ENCODE measurements around the gene CDK19. TPM values are rescaled to one million over a fixed set of nuclear protein-coding genes. Genes with fewer than 3 reads are reported as not detected.

The CDK19 gene
- total and polyA plus RNA-seq, 10 of the 15 experiments (the other 5 are each of a cell fraction or from before 2014, with no cell fraction given), result 4.6 to 21.4 (median 12.4) TPM

- Histone ChIP-seq H3K27me3 (replicated peaks in 1 of 2; ENCODE audit: control insufficient read depth in 2 of 2, insufficient read depth in 2 of 2, low read length in 1 of 2) (no peaks in the 10 kb centered on the region; a peak in 1 of 4 replicates), H3K36me3 (ENCODE audit: control insufficient read depth in 2 of 2, insufficient read depth in 2 of 2, low read length in 1 of 2) (no peaks in the 10 kb centered on the region), H3K27ac (ENCODE audit: control insufficient read depth, insufficient read depth) (no peak overlapping the region), H3K79me2 (ENCODE audit: control insufficient read depth, insufficient read depth, low read length) (no peaks in the 10 kb centered on the region), H3K4me3 (no peak overlapping the region), H4K20me1 (ENCODE audit: control insufficient read depth, insufficient read depth) (no peaks in the 10 kb centered on the region), H3K9ac (ENCODE audit: control insufficient read depth, insufficient read depth, low read length) (no peak overlapping the region), H2AFZ (ENCODE audit: control insufficient read depth, low read depth, low read length) (no peak overlapping the region), H3K4me2 (ENCODE audit: control insufficient read depth, insufficient read depth) (no peak overlapping the region), H3K9me3 (replicated peaks; ENCODE audit: control insufficient read depth, insufficient read depth, low read length) (no peaks in the 10 kb centered on the region), H3K4me1 (ENCODE audit: control insufficient read depth, insufficient read depth, low read length) (no peaks in the 10 kb centered on the region)
- ChIA-PET RAD21 (ENCODE audit: unreplicated experiment) (no interaction called here), POLR2A (no interaction called here), CTCF (no interaction called here), SMC1A (ENCODE audit: uncharacterized antibody, unreplicated experiment) (no interaction called here)
- intact Hi-C loops (cut with micrococcal nuclease; ENCODE audit: unreplicated experiment), result no loop called here
- ATAC-seq (no peak), FAIRE-seq (no peak), DNase-seq (ENCODE audit: low read depth, low spot score) (no peak)
- in situ Hi-C loops (cut with MboI), result no loop called here
- no TSS peak for BruUV-seq (replicated peaks)
- TF ChIP-seq PAX5 (IDR thresholded peaks at IDR 0.05; ENCODE audit: borderline replicate concordance, low read depth, low read length) (no peak), PRDM15 (CRISPR knock-in tag; IDR thresholded peaks at IDR 0.05) (no peak)
- TF ChIP-seq, protein P1, sequence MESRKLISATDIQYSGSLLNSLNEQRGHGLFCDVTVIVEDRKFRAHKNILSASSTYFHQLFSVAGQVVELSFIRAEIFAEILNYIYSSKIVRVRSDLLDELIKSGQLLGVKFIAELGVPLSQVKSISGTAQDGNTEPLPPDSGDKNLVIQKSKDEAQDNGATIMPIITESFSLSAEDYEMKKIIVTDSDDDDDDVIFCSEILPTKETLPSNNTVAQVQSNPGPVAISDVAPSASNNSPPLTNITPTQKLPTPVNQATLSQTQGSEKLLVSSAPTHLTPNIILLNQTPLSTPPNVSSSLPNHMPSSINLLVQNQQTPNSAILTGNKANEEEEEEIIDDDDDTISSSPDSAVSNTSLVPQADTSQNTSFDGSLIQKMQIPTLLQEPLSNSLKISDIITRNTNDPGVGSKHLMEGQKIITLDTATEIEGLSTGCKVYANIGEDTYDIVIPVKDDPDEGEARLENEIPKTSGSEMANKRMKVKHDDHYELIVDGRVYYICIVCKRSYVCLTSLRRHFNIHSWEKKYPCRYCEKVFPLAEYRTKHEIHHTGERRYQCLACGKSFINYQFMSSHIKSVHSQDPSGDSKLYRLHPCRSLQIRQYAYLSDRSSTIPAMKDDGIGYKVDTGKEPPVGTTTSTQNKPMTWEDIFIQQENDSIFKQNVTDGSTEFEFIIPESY (IDR thresholded peaks at IDR 0.05), result no peak
- 23% methylated on average over 2 of the region's 2 CpGs for WGBS (ENCODE audit: insufficient coverage, insufficient replicate concordance, low lambda C conversion rate, missing lambda C conversion rate)
Measured at GRCh38 chr6:110563711-110564110, 251.6 kb downstream of the CDK19 start.

Measured in GM12878 (cell line).